ENCODE data around the gene CD209.

- TF ChIP-seq, protein P1, sequence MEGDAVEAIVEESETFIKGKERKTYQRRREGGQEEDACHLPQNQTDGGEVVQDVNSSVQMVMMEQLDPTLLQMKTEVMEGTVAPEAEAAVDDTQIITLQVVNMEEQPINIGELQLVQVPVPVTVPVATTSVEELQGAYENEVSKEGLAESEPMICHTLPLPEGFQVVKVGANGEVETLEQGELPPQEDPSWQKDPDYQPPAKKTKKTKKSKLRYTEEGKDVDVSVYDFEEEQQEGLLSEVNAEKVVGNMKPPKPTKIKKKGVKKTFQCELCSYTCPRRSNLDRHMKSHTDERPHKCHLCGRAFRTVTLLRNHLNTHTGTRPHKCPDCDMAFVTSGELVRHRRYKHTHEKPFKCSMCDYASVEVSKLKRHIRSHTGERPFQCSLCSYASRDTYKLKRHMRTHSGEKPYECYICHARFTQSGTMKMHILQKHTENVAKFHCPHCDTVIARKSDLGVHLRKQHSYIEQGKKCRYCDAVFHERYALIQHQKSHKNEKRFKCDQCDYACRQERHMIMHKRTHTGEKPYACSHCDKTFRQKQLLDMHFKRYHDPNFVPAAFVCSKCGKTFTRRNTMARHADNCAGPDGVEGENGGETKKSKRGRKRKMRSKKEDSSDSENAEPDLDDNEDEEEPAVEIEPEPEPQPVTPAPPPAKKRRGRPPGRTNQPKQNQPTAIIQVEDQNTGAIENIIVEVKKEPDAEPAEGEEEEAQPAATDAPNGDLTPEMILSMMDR (IDR thresholded peaks at IDR 0.05): no peak
- TF ChIP-seq POLR2A (IDR thresholded peaks at IDR 0.05): no peak
- no peak for TF ChIP-seq POLR2AphosphoS5 (IDR thresholded peaks at IDR 0.05)
Measured at GRCh38 chr19:7710616-7711015, 36.7 kb downstream of the CD209 start.

Data from upper lobe of left lung (tissue), 4 donors.